Thoracic aorta (tissue), 2 donors: Measurements from ENCODE around the gene ANXA5. TPM values are rescaled to one million over a fixed set of nuclear protein-coding genes. Genes with fewer than 3 reads are reported as not detected.

Experiments
- ATAC-seq: fragments of 150-250 bp; one replicate; pipeline ENCODE4 v1.8.0; 2017; ENCODE audit warnings: low read depth; ENCODE audit not compliant: insufficient number of reproducible peaks, low FRiP score
- DNase-seq: peaks from one replicate; pipeline ENCODE4 v3.0.0-alpha.2; 2020; ENCODE audit warnings: low spot score
- H3K27ac ChIP-seq, 2 donors: fragments of 200-600 bp; sonication (generic); 1 replicate in 1 of 2; 2 replicates in 1 of 2; pipeline ENCODE4 v1.5.1; 2016; ENCODE audit warnings: mild to moderate bottlenecking in 2 of 2, moderate library complexity in 2 of 2
- H3K27me3 ChIP-seq: fragments of 200-600 bp; sonication (generic); replicated peaks from 2 replicates; pipeline ENCODE4 v1.6.0; 2016; ENCODE audit warnings: mild to moderate bottlenecking; ENCODE audit not compliant: insufficient read depth
- H3K36me3 ChIP-seq: fragments of 200-600 bp; sonication (generic); one replicate; pipeline ENCODE4 v1.5.1; 2016
- H3K4me1 ChIP-seq, 2 donors: fragments of 200-600 bp; sonication (generic); 1 replicate in 1 of 2; 2 replicates in 1 of 2; pipeline versions ENCODE4 v1.5.1 to v1.6.0; 2016; ENCODE audit warnings: low read depth in 2 of 2, mild to moderate bottlenecking in 1 of 2; ENCODE audit not compliant: control insufficient read depth in 1 of 2
- H3K4me3 ChIP-seq: fragments of 200-600 bp; sonication (generic); 2 replicates; pipeline ENCODE4 v1.5.1; 2016; ENCODE audit warnings: mild to moderate bottlenecking
- H3K9me3 ChIP-seq: fragments of 200-600 bp; sonication (generic); 2 replicates; pipeline ENCODE4 v1.5.1; 2016
- CTCF ChIP-seq: fragments of 200-600 bp; sonication (generic); IDR thresholded peaks from one replicate; pipeline ENCODE4 v1.5.1; 2019; ENCODE audit warnings: antibody characterized with exemption
- total RNA-seq, 2 donors: library from RNA; depleted of rRNA; stranded (reverse); fragments of >200 nt; gene quantifications; one replicate each; pipeline versions ENCODE4 v1.1.0 to v1.2.3, GENCODE V29; 2016

Gene ANXA5
- total RNA-seq, 2 donors from 2014 or later, result 401 to 458 TPM

- Histone ChIP-seq H3K27me3 (no peaks in the 10 kb centered on the region), H3K9me3 (no peaks in the 10 kb centered on the region), H3K36me3 (peaks cover 14% of the 10 kb centered on the region), H3K4me3 (no peak overlapping the region), H3K27ac (no peak overlapping the region), H3K4me1 (peaks cover 31 to 59% of the 10 kb centered on the region in 2 donors)
- no peak for TF ChIP-seq CTCF
- ATAC-seq (no peak), DNase-seq (no peak)
These were observed 8.5 kb downstream of the ANXA5 start for GRCh38 chr4:121688261-121688660.

- Histone ChIP-seq H3K36me3 (peaks cover 17% of the 10 kb centered on the region), H3K4me3 (no peak overlapping the region), H3K9me3 (no peaks in the 10 kb centered on the region), H3K27ac (no peak overlapping the region), H3K4me1 (peaks cover 17 to 41% of the 10 kb centered on the region in 2 donors), H3K27me3 (no peaks in the 10 kb centered on the region)
- no peak for ATAC-seq
- TF ChIP-seq CTCF, result no peak
- no peak for DNase-seq
These were observed 10.5 kb downstream of the ANXA5 start for GRCh38 chr4:121686255-121686654.

- no peak for ATAC-seq
These were observed 11.5 kb downstream of the ANXA5 start for GRCh38 chr4:121685257-121685656.

GRCh38 chr4:121684561-121684960 lies 12.2 kb downstream of the ANXA5 start:
- H3K36me3 ChIP-seq, result peaks cover 33% of the 10 kb centered on the region
- no peak overlapping the region for H3K27ac ChIP-seq
- no peaks in the 10 kb centered on the region for H3K9me3 ChIP-seq
- ATAC-seq, result no peak
- no peaks in the 10 kb centered on the region for H3K27me3 ChIP-seq
- no peak for DNase-seq
- no peak overlapping the region for H3K4me3 ChIP-seq
- peaks cover 4 to 25% of the 10 kb centered on the region in 2 donors for H3K4me1 ChIP-seq
- TF ChIP-seq CTCF, result no peak

More at GRCh38 chr4:121685257-121685656, 11.5 kb downstream of the ANXA5 start:
- peaks cover 27% of the 10 kb centered on the region for H3K36me3 ChIP-seq
- no peak for TF ChIP-seq CTCF
- no peak overlapping the region for H3K4me3 ChIP-seq
- no peak for DNase-seq
- H3K27ac ChIP-seq, result no peak overlapping the region
- peaks cover 11 to 32% of the 10 kb centered on the region in 2 donors for H3K4me1 ChIP-seq
- no peaks in the 10 kb centered on the region for H3K27me3 ChIP-seq
- no peaks in the 10 kb centered on the region for H3K9me3 ChIP-seq

GRCh38 chr4:121684016-121684415 lies 12.8 kb downstream of the ANXA5 start:
- Histone ChIP-seq H3K9me3 (no peaks in the 10 kb centered on the region), H3K27ac (no peak overlapping the region), H3K36me3 (peaks cover 37% of the 10 kb centered on the region), H3K27me3 (no peaks in the 10 kb centered on the region), H3K4me1 (peaks cover 0 to 20% of the 10 kb centered on the region in 2 donors), H3K4me3 (no peak overlapping the region)
- no peak for TF ChIP-seq CTCF
- DNase-seq (no peak), ATAC-seq (no peak)
